Vagina (tissue), 2 donors: ENCODE results near the gene SP5. TPM values are rescaled to one million over a fixed set of nuclear protein-coding genes. Genes with fewer than 3 reads are reported as not detected.

ENCODE experiments used
- DNase-seq, 2 donors: peaks; one replicate each; pipeline ENCODE4 v3.0.0-alpha.2; 2017; ENCODE audit errors: extremely low spot score in 2 of 2
- H3K27ac ChIP-seq: fragments of 200-600 bp; sonication (generic); one replicate; pipeline ENCODE4 v1.5.1; 2019
- H3K27me3 ChIP-seq: fragments of 200-600 bp; sonication (generic); one replicate; pipeline ENCODE4 v1.5.1; 2019
- H3K36me3 ChIP-seq, 2 donors: fragments of 200-600 bp; sonication (generic); one replicate each; pipeline ENCODE4 v1.5.1; 2017 to 2019
- H3K4me1 ChIP-seq: fragments of 200-600 bp; sonication (generic); one replicate; pipeline ENCODE4 v1.5.1; 2019
- H3K4me3 ChIP-seq, 2 donors: fragments of 200-600 bp; sonication (generic); 1 replicate in 1 of 2; 2 replicates in 1 of 2; pipeline ENCODE4 v1.5.1; 2016 to 2019
- H3K9me3 ChIP-seq: fragments of 200-600 bp; sonication (generic); one replicate; pipeline ENCODE4 v1.5.1; 2019
- CTCF ChIP-seq, 3 experiments: fragments of 450-650 bp in 2 of 3; fragments of 200-600 bp in 1 of 3; sonication (generic) in 1 of 3; IDR thresholded peaks; one replicate each; pipeline ENCODE4 v1.5.1; 2017 to 2019; ENCODE audit warnings: antibody characterized with exemption in 3 of 3, mild to moderate bottlenecking in 2 of 3, moderate library complexity in 2 of 3
- POLR2A ChIP-seq, 2 donors: fragments of 450-650 bp; IDR thresholded peaks; one replicate each; pipeline ENCODE4 v1.6.1; 2017; ENCODE audit warnings: antibody characterized with exemption in 2 of 2, mild to moderate bottlenecking in 2 of 2, moderate library complexity in 2 of 2
- POLR2AphosphoS5 ChIP-seq, 2 donors: sonication (generic); formaldehyde crosslinking; IDR thresholded peaks; one replicate each; pipeline ENCODE4 v1.9.0; 2017; ENCODE audit warnings: antibody characterized with exemption in 2 of 2, mild to moderate bottlenecking in 2 of 2, low read depth in 1 of 2; ENCODE audit not compliant: insufficient read depth in 1 of 2
- intact Hi-C: fragments of 100-400 bp; cut with DNase I; formaldehyde crosslinking; loops from one replicate; pipeline ENCODE4 v1.15.1; 2023
- total RNA-seq: library from RNA; depleted of rRNA; stranded (reverse); fragments of >200 nt; gene quantifications from one replicate; pipeline ENCODE4 v1.2.3, GENCODE V29; 2016

The SP5 gene
- total RNA-seq, 1 donor from 2014 or later, result 1.7 TPM

DNA sequence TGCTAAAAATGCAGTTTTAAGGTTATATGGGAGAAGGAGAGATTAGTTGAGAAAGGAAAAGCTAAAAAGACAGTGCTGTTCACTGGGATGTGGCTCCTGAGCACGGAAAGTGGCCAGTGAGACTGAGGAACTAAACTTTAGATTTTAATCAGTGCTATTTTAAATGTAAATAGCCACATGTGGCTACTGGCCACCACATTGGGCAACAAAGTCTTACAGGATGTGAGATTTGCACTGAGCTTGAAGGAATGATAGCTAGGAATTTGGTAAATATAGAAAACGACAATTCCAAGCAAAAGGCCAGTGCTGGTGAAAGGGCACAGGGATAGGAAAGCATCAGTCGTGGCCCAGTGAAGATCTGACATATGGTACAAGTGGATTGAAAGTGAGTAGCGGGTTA lies 14.1 kb upstream of the SP5 start:
- intact Hi-C loops, result no loop called here
- Histone ChIP-seq H3K27ac (no peak overlapping the region), H3K27me3 (no peaks in the 10 kb centered on the region), H3K4me3 (no peak overlapping the region), H3K36me3 (no peaks in the 10 kb centered on the region), H3K4me1 (no peaks in the 10 kb centered on the region), H3K9me3 (no peaks in the 10 kb centered on the region)
- no peak for DNase-seq
- TF ChIP-seq POLR2AphosphoS5 (IDR thresholded peaks at IDR 0.05; ENCODE audit: insufficient read depth in 1 of 2, low read depth in 1 of 2), result no peak
- TF ChIP-seq CTCF (IDR thresholded peaks at IDR 0.05), result no peak
- TF ChIP-seq POLR2A (IDR thresholded peaks at IDR 0.05), result no peak

DNA sequence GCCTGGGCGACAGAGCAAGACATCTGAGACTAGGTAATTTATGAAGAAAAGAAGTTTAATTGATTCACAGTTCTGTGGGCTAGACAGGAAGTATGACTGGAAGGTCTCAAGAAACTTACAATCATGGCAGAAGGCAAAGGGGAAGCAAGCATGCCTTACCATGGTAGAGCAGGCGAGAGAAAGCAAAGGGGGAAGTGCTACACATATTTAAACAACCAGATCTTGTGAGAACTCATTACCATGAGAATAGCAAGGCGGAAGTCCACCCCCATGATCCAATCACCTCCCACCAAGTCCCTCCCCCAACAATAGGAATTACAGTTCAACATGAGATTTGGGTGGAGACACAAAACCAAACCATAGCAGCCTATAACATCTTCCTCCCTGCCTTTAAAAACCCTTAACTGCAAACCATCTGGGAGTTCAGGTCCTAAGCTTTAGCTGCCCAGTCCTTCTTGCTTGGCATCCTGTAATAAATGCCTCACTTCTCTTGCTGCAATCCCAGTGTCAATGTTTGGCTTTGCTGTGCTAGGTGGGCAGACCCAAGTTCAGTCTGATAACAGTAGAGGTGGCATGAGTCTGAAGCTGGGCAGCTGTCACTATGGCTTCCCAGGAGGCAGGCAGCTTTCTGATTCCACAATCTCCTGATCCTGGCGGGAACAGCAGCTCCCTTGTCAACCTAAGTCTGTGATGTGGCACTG lies 11.2 kb upstream of the SP5 start:
- Histone ChIP-seq H3K9me3 (no peaks in the 10 kb centered on the region), H3K27me3 (no peaks in the 10 kb centered on the region), H3K4me1 (no peaks in the 10 kb centered on the region), H3K36me3 (no peaks in the 10 kb centered on the region), H3K4me3 (no peak overlapping the region), H3K27ac (no peak overlapping the region)
- TF ChIP-seq POLR2AphosphoS5 (IDR thresholded peaks at IDR 0.05; ENCODE audit: insufficient read depth in 1 of 2, low read depth in 1 of 2) (no peak), CTCF (IDR thresholded peaks at IDR 0.05) (no peak), POLR2A (IDR thresholded peaks at IDR 0.05) (no peak)
- no peak for DNase-seq
- intact Hi-C loops, result no loop called here

GRCh38 chr2:170707821-170708795 lies 7.0 kb upstream of the SP5 start:
- Histone ChIP-seq H3K9me3 (no peaks in the 10 kb centered on the region), H3K27ac (peak overlapping the region; percentile 21), H3K4me3 (no peak overlapping the region), H3K4me1 (no peaks in the 10 kb centered on the region), H3K36me3 (no peaks in the 10 kb centered on the region), H3K27me3 (no peaks in the 10 kb centered on the region)
- intact Hi-C loops, result no loop called here
- TF ChIP-seq POLR2A (IDR thresholded peaks at IDR 0.05) (no peak), POLR2AphosphoS5 (IDR thresholded peaks at IDR 0.05; ENCODE audit: insufficient read depth in 1 of 2, low read depth in 1 of 2) (no peak), CTCF (IDR thresholded peaks at IDR 0.05) (no peak)
- DNase-seq, result peak in 1 of 2 donors; percentile 58

- Histone ChIP-seq H3K27ac (no peak overlapping the region), H3K4me3 (no peak overlapping the region), H3K9me3 (no peaks in the 10 kb centered on the region), H3K36me3 (no peaks in the 10 kb centered on the region), H3K4me1 (peaks cover 12% of the 10 kb centered on the region), H3K27me3 (no peaks in the 10 kb centered on the region)
- TF ChIP-seq POLR2AphosphoS5 (IDR thresholded peaks at IDR 0.05; ENCODE audit: insufficient read depth in 1 of 2, low read depth in 1 of 2) (no peak), POLR2A (IDR thresholded peaks at IDR 0.05) (no peak), CTCF (IDR thresholded peaks at IDR 0.05) (no peak)
- DNase-seq, result peak in 1 of 2 donors; percentile 16
- intact Hi-C loops, result loop anchor here (10.0 kb wide), 1 partner anchor 104 kb away; the partner anchor contains the start of gene GAD1
These were observed 4.5 kb upstream of the SP5 start for GRCh38 chr2:170710609-170710979.
